ENCODE measurements around the gene SLC25A3. TPM values are rescaled to one million over a fixed set of nuclear protein-coding genes. Genes with fewer than 3 reads are reported as not detected.

The SLC25A3 gene
- total and polyA plus RNA-seq, 2 of the 13 experiments (the other 11 are each of a cell fraction or from before 2014, with no cell fraction given), result 292 to 829 TPM

DNA sequence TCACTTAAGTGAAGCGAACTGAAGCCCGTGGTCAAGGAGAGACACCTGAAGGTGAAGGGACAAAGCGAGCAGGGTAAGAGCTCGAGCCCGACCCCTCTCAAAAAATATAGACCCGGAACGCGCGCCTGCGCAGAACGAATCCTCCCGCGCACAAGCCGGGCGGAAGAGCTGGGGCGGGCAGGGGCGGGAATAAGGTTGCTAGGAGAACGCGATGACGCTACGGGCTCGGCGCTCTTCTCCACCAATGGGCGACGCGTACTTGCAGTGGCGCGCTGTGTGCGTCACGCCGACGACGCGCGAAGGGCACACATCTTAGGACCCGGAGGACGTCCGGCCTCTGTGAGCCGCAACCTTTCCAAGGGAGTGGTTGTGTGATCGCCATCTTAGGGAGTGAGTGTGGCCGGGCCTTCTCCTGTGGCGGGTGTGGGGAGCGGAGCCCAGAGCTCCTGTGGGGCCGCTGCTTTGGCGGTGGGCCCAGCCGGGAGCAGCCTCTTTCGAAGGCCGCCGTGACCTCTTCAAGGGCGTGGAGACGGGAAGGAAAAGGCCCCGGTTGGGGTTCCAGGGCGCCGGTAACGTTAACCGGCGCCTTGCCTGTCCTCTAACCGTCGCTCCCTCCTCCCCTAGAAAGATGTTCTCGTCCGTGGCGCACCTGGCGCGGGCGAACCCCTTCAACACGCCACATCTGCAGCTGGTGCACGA is at the start of gene SLC25A3 (continued):
- peak; percentile 78; the same call in 1 of the 2 replicates for TF ChIP-seq ZNF446 (CRISPR knock-in tag; IDR thresholded peaks at IDR 0.05)
- TF ChIP-seq GPN1 (CRISPR knock-in tag; IDR thresholded peaks at IDR 0.05; ENCODE audit: borderline replicate concordance), result no peak
- TF ChIP-seq TEF (CRISPR knock-in tag; IDR thresholded peaks at IDR 0.05), result 0 out of 2 replicates have a peak, but pooled peaks have one; percentile 22
- TF ChIP-seq PHF5A (CRISPR knock-in tag; IDR thresholded peaks at IDR 0.05; ENCODE audit: low read depth, unreplicated experiment), result no peak
- TF ChIP-seq ATM (IDR thresholded peaks at IDR 0.05; ENCODE audit: borderline replicate concordance), result no peak
- peak; percentile 80; the same call in 1 of the 2 replicates for TF ChIP-seq EED (CRISPR knock-in tag; IDR thresholded peaks at IDR 0.05)
- no peak for TF ChIP-seq ZNF292 (CRISPR knock-in tag; IDR thresholded peaks at IDR 0.05; ENCODE audit: borderline replicate concordance, low read depth)
- 0 out of 2 replicates have a peak, but pooled peaks have one; percentile 13 for TF ChIP-seq RAD21 (CRISPR knock-in tag; IDR thresholded peaks at IDR 0.05)
- TF ChIP-seq ZNF317 (CRISPR knock-in tag; IDR thresholded peaks at IDR 0.05), result peak; percentile 21; the same call in 1 of the 2 replicates
- TF ChIP-seq, protein P1, sequence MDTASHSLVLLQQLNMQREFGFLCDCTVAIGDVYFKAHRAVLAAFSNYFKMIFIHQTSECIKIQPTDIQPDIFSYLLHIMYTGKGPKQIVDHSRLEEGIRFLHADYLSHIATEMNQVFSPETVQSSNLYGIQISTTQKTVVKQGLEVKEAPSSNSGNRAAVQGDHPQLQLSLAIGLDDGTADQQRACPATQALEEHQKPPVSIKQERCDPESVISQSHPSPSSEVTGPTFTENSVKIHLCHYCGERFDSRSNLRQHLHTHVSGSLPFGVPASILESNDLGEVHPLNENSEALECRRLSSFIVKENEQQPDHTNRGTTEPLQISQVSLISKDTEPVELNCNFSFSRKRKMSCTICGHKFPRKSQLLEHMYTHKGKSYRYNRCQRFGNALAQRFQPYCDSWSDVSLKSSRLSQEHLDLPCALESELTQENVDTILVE (CRISPR knock-in tag; IDR thresholded peaks at IDR 0.05), result peak; percentile 77; the same call in 1 of the 2 replicates
- TF ChIP-seq MAF1 (CRISPR knock-in tag; IDR thresholded peaks at IDR 0.05; ENCODE audit: borderline replicate concordance), result peak; percentile 45; the same call in 1 of the 2 replicates
- no peak for TF ChIP-seq ZNF878 (CRISPR knock-in tag; IDR thresholded peaks at IDR 0.05)
- TF ChIP-seq KLF12 (CRISPR knock-in tag; IDR thresholded peaks at IDR 0.05; ENCODE audit: borderline replicate concordance), result peak; percentile 74
- TF ChIP-seq, protein P2, sequence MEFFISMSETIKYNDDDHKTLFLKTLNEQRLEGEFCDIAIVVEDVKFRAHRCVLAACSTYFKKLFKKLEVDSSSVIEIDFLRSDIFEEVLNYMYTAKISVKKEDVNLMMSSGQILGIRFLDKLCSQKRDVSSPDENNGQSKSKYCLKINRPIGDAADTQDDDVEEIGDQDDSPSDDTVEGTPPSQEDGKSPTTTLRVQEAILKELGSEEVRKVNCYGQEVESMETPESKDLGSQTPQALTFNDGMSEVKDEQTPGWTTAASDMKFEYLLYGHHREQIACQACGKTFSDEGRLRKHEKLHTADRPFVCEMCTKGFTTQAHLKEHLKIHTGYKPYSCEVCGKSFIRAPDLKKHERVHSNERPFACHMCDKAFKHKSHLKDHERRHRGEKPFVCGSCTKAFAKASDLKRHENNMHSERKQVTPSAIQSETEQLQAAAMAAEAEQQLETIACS (CRISPR knock-in tag; IDR thresholded peaks at IDR 0.05), result peak; percentile 58; the same call in 1 of the 2 replicates
- TF ChIP-seq KDM2A (CRISPR knock-in tag; IDR thresholded peaks at IDR 0.05; ENCODE audit: borderline replicate concordance, low read depth), result peak; percentile 93
- no peak; the same call in 1 of the 2 replicates for TF ChIP-seq HOXA9 (CRISPR knock-in tag; IDR thresholded peaks at IDR 0.05; ENCODE audit: borderline replicate concordance)
- peak; percentile 89 for TF ChIP-seq ZNF124 (CRISPR knock-in tag; IDR thresholded peaks at IDR 0.05)
- TF ChIP-seq, protein P3, sequence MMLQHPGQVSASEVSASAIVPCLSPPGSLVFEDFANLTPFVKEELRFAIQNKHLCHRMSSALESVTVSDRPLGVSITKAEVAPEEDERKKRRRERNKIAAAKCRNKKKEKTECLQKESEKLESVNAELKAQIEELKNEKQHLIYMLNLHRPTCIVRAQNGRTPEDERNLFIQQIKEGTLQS (CRISPR knock-in tag; IDR thresholded peaks at IDR 0.05), result peak; percentile 36; the same call in 1 of the 2 replicates
- peak; percentile 64; the same call in 1 of the 2 replicates for TF ChIP-seq CREB3 (CRISPR knock-in tag; IDR thresholded peaks at IDR 0.05)
- TF ChIP-seq TBP (CRISPR knock-in tag; IDR thresholded peaks at IDR 0.05), result no peak
- TF ChIP-seq CC2D1A (CRISPR knock-in tag; IDR thresholded peaks at IDR 0.05), result no peak
- peak; percentile 85 for TF ChIP-seq RBM39 (IDR thresholded peaks at IDR 0.05; ENCODE audit: low read depth, low read length, poor library complexity, severe bottlenecking)
- TF ChIP-seq FOXJ3 (CRISPR knock-in tag; IDR thresholded peaks at IDR 0.05; ENCODE audit: borderline replicate concordance), result peak; percentile 29; the same call in 1 of the 2 replicates
- peak; percentile 98 for TF ChIP-seq CREB1 (IDR thresholded peaks at IDR 0.05)
- TF ChIP-seq CREB1 (CRISPR knock-in tag; IDR thresholded peaks at IDR 0.05), result peak; percentile 98

Measured in HepG2 (cell line).